ENCODE results near the gene SLC12A9. TPM values are rescaled to one million over a fixed set of nuclear protein-coding genes. Genes with fewer than 3 reads are reported as not detected.

SLC12A9 gene
- total RNA-seq, 1 donor from 2014 or later: 19.4 TPM

DNA sequence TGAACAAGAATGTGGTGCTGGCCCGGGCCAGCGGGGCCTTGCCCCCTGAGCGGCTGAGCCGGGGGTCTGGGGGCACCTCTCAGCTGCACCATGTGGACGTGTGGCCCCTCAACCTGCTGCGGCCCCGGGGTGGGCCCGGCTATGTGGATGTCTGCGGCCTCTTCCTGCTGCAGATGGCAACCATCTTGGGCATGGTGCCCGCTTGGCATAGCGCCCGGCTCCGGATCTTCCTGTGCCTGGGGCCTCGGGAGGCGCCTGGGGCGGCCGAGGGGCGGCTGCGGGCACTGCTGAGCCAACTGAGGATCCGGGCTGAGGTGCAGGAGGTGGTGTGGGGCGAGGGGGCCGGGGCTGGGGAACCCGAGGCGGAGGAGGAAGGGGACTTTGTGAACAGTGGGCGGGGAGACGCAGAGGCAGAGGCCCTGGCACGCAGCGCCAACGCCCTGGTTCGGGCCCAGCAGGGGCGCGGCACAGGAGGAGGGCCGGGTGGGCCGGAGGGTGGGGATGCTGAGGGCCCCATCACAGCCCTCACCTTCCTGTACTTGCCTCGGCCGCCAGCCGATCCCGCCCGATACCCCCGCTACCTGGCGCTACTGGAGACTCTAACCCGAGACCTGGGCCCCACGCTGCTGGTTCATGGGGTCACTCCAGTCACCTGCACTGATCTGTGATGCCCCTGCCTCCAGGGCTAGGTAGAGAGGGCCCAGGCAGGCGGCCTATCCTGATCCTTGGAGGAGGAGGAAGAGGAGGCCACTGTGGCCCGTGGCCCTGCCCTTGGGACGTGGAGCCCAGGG is 13.6 kb downstream of the SLC12A9 start:
- no peaks in the 10 kb centered on the region for H3K9me3 ChIP-seq
- peak overlapping the region; percentile 99 for H3K27ac ChIP-seq
- peak overlapping the region; percentile 94 to 95 for H3K4me3 ChIP-seq
- H3K27me3 ChIP-seq: no peaks in the 10 kb centered on the region
- peak; percentile 58 to 85 for DNase-seq (ENCODE audit: low spot score in 2 of 2)
- H3K4me1 ChIP-seq: peaks cover 17 to 23% of the 10 kb centered on the region in 2 donors
- TF ChIP-seq, protein P1, sequence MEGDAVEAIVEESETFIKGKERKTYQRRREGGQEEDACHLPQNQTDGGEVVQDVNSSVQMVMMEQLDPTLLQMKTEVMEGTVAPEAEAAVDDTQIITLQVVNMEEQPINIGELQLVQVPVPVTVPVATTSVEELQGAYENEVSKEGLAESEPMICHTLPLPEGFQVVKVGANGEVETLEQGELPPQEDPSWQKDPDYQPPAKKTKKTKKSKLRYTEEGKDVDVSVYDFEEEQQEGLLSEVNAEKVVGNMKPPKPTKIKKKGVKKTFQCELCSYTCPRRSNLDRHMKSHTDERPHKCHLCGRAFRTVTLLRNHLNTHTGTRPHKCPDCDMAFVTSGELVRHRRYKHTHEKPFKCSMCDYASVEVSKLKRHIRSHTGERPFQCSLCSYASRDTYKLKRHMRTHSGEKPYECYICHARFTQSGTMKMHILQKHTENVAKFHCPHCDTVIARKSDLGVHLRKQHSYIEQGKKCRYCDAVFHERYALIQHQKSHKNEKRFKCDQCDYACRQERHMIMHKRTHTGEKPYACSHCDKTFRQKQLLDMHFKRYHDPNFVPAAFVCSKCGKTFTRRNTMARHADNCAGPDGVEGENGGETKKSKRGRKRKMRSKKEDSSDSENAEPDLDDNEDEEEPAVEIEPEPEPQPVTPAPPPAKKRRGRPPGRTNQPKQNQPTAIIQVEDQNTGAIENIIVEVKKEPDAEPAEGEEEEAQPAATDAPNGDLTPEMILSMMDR (IDR thresholded peaks at IDR 0.05): no peak
- peaks cover 15 to 16% of the 10 kb centered on the region in 2 donors for H3K36me3 ChIP-seq
- intact Hi-C loops (cut with DNase I): loop anchor here (1.0 to 5.0 kb wide), 3 partner anchors 14 to 439 kb away; partner anchors contain the start of genes MEPCE, PCOLCE, SLC12A9 and ZCWPW1

DNA sequence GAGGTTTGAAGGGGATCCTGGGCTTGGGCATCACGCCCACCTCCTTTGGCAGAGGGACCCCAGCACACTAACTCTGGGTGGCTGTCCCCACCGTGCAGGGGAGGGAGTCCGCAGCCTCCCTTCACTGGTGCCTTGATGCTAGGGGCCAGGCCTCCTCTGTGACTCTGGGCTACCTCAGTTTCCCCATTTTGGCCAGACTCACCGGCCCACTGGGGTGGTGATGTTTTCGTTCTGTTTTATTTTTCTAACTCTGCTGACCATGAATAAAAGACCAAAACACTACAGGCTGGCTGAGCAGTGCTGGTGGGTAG is 14.2 kb downstream of the SLC12A9 start:
- peak overlapping the region; percentile 94 to 95 for H3K4me3 ChIP-seq
- no peaks in the 10 kb centered on the region for H3K27me3 ChIP-seq
- H3K27ac ChIP-seq: peak overlapping the region; percentile 99
- peaks cover 17 to 23% of the 10 kb centered on the region in 2 donors for H3K4me1 ChIP-seq
- TF ChIP-seq, protein P1 (IDR thresholded peaks at IDR 0.05): no peak
- peaks cover 15 to 16% of the 10 kb centered on the region in 2 donors for H3K36me3 ChIP-seq
- intact Hi-C loops (cut with DNase I): loop anchor here (1.0 to 5.0 kb wide), 3 partner anchors 14 to 439 kb away; partner anchors contain the start of genes MEPCE, PCOLCE, SLC12A9 and ZCWPW1
- H3K9me3 ChIP-seq: no peaks in the 10 kb centered on the region
- DNase-seq (ENCODE audit: low spot score in 2 of 2): no peak

DNA sequence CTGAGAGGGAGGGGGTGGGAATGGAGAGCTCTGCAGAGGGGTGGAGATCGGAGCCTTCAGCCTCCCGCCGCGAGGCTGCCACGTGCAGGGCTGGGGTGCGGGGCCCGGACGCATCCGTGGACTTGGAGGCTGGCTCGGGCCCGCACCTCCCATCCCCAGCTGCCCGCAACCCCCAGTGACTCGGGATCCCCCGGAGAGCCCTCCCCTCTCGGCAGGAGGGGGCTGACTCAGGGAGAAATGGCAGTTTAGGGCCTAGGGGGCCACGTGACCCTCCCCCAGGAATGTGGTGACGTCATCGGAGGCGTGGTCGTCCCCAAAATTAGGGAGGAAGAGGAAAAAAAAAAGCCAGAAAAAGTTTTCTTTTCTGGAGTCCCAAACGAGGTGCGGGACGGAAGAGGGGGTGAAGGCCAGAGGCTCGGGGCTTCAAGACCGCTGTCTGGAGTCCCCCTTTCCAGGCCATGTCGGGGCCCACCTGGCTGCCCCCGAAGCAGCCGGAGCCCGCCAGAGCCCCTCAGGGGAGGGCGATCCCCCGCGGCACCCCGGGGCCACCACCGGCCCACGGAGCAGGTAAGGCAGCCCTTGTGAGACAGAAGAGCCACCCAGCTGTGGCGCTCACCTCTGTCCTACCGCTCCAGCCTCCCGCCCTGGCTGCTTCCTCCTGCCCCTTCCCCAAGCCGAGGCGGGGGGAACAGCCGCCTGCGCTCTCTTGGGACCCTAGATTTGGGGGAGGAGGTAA is 14.7 kb downstream of the SLC12A9 start, which contains the start of gene TRIP6:
Gene TRIP6 (plus strand): TSS at position 348 of the 736 bp plus-strand sequence. CDS start 111 bp downstream, at position 459.
- Histone ChIP-seq H3K9me3 (no peaks in the 10 kb centered on the region), H3K27ac (peak within 1 kb of the TSS; percentile 99), H3K4me3 (peak within 1 kb of the TSS; percentile 94 to 95), H3K27me3 (no peaks in the 10 kb centered on the region), H3K36me3 (peaks cover 19 to 20% of the 10 kb centered on the region in 2 donors), H3K4me1 (peaks cover 17 to 23% of the 10 kb centered on the region in 2 donors)
- TF ChIP-seq, protein P1 (IDR thresholded peaks at IDR 0.05): no peak
- intact Hi-C loops (cut with DNase I): loop anchor here (5.0 kb wide), 2 partner anchors 265 to 440 kb away; partner anchors contain the start of genes MEPCE, PCOLCE and ZCWPW1
- peak; percentile 71 to 96 for DNase-seq (ENCODE audit: low spot score in 2 of 2)

DNA sequence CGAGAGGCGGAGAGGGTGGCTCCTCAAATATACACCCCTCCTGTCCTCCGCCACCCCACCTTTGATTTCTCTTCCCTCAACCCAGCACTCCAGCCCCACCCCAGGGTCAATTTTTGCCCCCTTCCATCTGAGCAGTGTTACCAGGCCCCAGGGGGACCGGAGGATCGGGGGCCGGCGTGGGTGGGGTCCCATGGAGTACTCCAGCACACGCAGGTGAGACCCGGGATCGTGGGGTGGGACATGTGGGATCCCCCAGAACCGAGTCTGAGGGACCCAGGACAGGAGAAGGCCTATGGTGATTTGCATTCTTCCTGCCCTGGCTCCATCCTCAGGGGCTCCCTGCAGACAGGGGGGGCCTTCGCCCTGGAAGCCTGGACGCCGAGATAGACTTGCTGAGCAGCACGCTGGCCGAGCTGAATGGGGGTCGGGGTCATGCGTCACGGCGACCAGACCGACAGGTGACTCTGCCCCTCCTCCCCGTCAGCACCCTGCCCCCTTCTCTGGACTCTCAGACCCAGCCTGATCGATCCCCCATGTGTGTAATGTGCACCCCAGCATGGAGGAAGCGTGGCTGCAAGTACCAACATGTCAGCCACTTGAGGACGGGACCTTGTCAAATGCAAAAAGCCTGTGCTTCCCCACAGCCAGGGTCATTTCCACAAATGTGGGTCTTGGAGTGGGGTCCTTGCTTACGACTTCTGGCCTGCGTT is 15.4 kb downstream of the SLC12A9 start:
- Histone ChIP-seq H3K27me3 (no peaks in the 10 kb centered on the region), H3K4me1 (peaks cover 17 to 23% of the 10 kb centered on the region in 2 donors), H3K27ac (peak overlapping the region; percentile 99), H3K36me3 (peaks cover 25 to 26% of the 10 kb centered on the region in 2 donors), H3K4me3 (peak overlapping the region; percentile 94 to 95), H3K9me3 (no peaks in the 10 kb centered on the region)
- intact Hi-C loops (cut with DNase I): loop anchor here (5.0 kb wide), 2 partner anchors 266 to 441 kb away; partner anchors contain the start of genes MEPCE, PCOLCE and ZCWPW1
- DNase-seq (ENCODE audit: low spot score in 2 of 2): peak in 1 of 2 donors; percentile 67
- TF ChIP-seq, protein P1 (IDR thresholded peaks at IDR 0.05): no peak

All from ascending aorta (tissue), 2 donors.